Mesothelial cell of epicardium (in vitro differentiated cells): ENCODE data around the gene PRTG. TPM values are rescaled to one million over a fixed set of nuclear protein-coding genes. Genes with fewer than 3 reads are reported as not detected.

Source experiments
- DNase-seq, 2 experiments: peaks; one replicate each; pipeline ENCODE4 v3.0.0; 2021; ENCODE audit warnings: low spot score in 2 of 2; ENCODE audit not compliant: unreplicated experiment in 2 of 2
- H3K27ac Mint-ChIP-seq: 2 replicates; pipeline ENCODE4 v1.8.0; 2021; ENCODE audit warnings: mixed read lengths
- H3K27me3 Mint-ChIP-seq: 2 replicates; pipeline ENCODE4 v1.8.0; 2021; ENCODE audit warnings: low read depth, mixed read lengths
- H3K36me3 Mint-ChIP-seq: 2 replicates; pipeline ENCODE4 v1.8.0; 2021; ENCODE audit warnings: mixed read lengths
- H3K4me1 Mint-ChIP-seq: 2 replicates; pipeline ENCODE4 v1.8.0; 2021; ENCODE audit warnings: mixed read lengths
- H3K4me3 Mint-ChIP-seq: 2 replicates; pipeline ENCODE4 v1.8.0; 2021; ENCODE audit warnings: mild to moderate bottlenecking, moderate library complexity, mixed read lengths
- H3K9me3 Mint-ChIP-seq: 2 replicates; pipeline ENCODE4 v1.8.0; 2021; ENCODE audit warnings: mixed read lengths
- total RNA-seq: library from RNA; stranded (reverse); gene quantifications from 3 replicates; pipeline ENCODE4 v1.2.1, GENCODE V29; 2021
- TF ChIP-seq, protein P1 (sequence below): fragments of 200-600 bp; sonication (generic); IDR thresholded peaks from one replicate; pipeline ENCODE4 v1.5.0; 2021; ENCODE audit warnings: antibody characterized with exemption; ENCODE audit not compliant: unreplicated experiment

Gene PRTG
- total RNA-seq, 1 donor from 2014 or later: 16.9 TPM

- no peak for DNase-seq
- Mint-ChIP-seq H3K4me1 (peaks cover 25% of the 10 kb centered on the region), H3K27me3 (no peaks in the 10 kb centered on the region), H3K9me3 (peaks cover 11% of the 10 kb centered on the region), H3K36me3 (peaks cover 11% of the 10 kb centered on the region), H3K27ac (no peak overlapping the region), H3K4me3 (no peak overlapping the region)
- TF ChIP-seq, protein P1, sequence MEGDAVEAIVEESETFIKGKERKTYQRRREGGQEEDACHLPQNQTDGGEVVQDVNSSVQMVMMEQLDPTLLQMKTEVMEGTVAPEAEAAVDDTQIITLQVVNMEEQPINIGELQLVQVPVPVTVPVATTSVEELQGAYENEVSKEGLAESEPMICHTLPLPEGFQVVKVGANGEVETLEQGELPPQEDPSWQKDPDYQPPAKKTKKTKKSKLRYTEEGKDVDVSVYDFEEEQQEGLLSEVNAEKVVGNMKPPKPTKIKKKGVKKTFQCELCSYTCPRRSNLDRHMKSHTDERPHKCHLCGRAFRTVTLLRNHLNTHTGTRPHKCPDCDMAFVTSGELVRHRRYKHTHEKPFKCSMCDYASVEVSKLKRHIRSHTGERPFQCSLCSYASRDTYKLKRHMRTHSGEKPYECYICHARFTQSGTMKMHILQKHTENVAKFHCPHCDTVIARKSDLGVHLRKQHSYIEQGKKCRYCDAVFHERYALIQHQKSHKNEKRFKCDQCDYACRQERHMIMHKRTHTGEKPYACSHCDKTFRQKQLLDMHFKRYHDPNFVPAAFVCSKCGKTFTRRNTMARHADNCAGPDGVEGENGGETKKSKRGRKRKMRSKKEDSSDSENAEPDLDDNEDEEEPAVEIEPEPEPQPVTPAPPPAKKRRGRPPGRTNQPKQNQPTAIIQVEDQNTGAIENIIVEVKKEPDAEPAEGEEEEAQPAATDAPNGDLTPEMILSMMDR: no peak
These were observed 35.4 kb downstream of the PRTG start for GRCh38 chr15:55707518-55707917.

DNA sequence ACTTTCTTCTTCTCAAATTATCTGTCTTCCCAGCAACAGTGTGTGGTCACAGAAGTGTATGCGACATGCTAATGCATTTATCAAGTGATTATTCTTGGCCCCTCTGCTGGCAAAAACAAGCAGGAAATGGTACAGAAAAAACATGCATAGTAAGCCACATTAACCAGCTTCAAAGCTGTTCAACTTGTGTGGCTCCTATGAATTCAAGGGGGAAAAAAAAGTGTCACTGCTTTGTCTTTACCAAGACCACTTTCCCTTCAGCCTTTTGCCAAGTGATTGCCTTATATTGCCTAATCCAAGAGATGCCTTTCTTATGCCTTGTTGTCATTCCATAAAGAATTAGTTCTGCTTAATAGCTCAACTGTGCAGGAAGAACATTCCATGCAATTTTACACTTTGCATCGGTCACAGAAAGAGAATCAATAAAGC is 39.1 kb downstream of the PRTG start:
- no peaks in the 10 kb centered on the region for H3K27me3 Mint-ChIP-seq
- H3K36me3 Mint-ChIP-seq: peaks cover 2% of the 10 kb centered on the region
- H3K4me1 Mint-ChIP-seq: peaks cover 24% of the 10 kb centered on the region
- no peak overlapping the region for H3K4me3 Mint-ChIP-seq
- no peaks in the 10 kb centered on the region for H3K9me3 Mint-ChIP-seq
- H3K27ac Mint-ChIP-seq: no peak overlapping the region
- DNase-seq: no peak
- TF ChIP-seq, protein P1: no peak

DNA sequence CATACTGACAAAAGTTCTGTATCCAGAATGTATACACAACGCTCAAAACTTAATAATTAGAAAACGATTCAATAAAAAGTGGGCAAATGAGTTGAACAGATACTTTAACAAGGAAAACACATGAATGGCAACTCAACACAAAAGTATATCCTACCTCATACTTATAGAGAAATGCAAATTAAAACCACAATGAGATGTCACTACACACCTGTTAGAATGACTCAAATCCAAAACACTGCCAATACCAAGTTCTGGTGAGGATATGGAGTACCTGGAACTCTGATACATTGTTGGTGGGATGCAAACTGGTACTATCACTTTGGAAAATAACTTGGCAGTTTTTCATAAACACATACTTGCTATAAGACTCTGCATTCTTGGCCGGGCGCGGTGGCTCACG is 42.1 kb downstream of the PRTG start:
- Mint-ChIP-seq H3K36me3 (peaks cover 3% of the 10 kb centered on the region), H3K9me3 (no peaks in the 10 kb centered on the region), H3K4me1 (peaks cover 14% of the 10 kb centered on the region), H3K4me3 (no peak overlapping the region), H3K27ac (no peak overlapping the region), H3K27me3 (no peaks in the 10 kb centered on the region)
- no peak for DNase-seq
- TF ChIP-seq, protein P1: no peak

GRCh38 chr15:55698653-55699052 is 44.3 kb downstream of the PRTG start:
- no peaks in the 10 kb centered on the region for H3K27me3 Mint-ChIP-seq
- H3K4me1 Mint-ChIP-seq: peaks cover 17% of the 10 kb centered on the region
- peaks cover 3% of the 10 kb centered on the region for H3K36me3 Mint-ChIP-seq
- H3K27ac Mint-ChIP-seq: no peak overlapping the region
- TF ChIP-seq, protein P1: no peak
- DNase-seq: no peak
- no peaks in the 10 kb centered on the region for H3K9me3 Mint-ChIP-seq
- no peak overlapping the region for H3K4me3 Mint-ChIP-seq

GRCh38 chr15:55696221-55696620 is 46.7 kb downstream of the PRTG start:
- no peaks in the 10 kb centered on the region for H3K9me3 Mint-ChIP-seq
- no peaks in the 10 kb centered on the region for H3K27me3 Mint-ChIP-seq
- no peak overlapping the region for H3K27ac Mint-ChIP-seq
- H3K4me1 Mint-ChIP-seq: peaks cover 18% of the 10 kb centered on the region
- TF ChIP-seq, protein P1: no peak
- peaks cover 3% of the 10 kb centered on the region for H3K36me3 Mint-ChIP-seq
- no peak overlapping the region for H3K4me3 Mint-ChIP-seq
- no peak for DNase-seq

GRCh38 chr15:55695432-55695831 is 47.5 kb downstream of the PRTG start:
- Mint-ChIP-seq H3K4me3 (no peak overlapping the region), H3K9me3 (no peaks in the 10 kb centered on the region), H3K4me1 (peaks cover 18% of the 10 kb centered on the region), H3K27ac (no peak overlapping the region), H3K27me3 (no peaks in the 10 kb centered on the region), H3K36me3 (peaks cover 3% of the 10 kb centered on the region)
- TF ChIP-seq, protein P1: no peak
- no peak for DNase-seq
